ENCODE results near the gene COLGALT1. TPM values are rescaled to one million over a fixed set of nuclear protein-coding genes. Genes with fewer than 3 reads are reported as not detected.

Gene COLGALT1
- total RNA-seq = 68.4 and 102 TPM in 2 replicates

DNA sequence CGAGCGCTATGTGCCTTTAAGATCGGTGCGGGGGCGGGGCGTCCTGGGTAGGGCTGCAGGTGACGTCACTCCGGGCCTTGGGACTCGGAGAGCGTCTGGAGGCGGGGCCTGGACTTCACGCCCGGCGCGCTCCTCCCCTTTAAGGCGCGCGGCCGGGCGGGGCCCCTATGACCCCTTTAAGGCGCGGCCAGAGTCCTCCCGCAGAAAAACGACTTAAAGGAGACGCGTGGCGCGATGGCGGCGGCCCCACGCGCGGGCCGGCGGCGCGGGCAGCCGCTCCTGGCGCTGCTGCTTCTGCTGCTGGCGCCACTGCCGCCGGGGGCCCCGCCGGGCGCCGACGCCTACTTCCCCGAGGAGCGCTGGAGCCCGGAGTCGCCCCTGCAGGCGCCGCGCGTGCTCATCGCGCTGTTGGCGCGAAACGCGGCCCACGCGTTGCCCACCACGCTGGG is at the start of gene COLGALT1:
Gene COLGALT1, plus strand, starts transcription at position 170 of the 449 bp plus-strand sequence. Its CDS starts 65 bp downstream, at position 235.

Other genes starting within 250 kb of the COLGALT1 start
- gene MRPL34, start 249.8 kb upstream of the COLGALT1 start, total RNA-seq = 42.2 and 55.4 TPM in 2 replicates
- gene DDA1, start 246.1 kb upstream of the COLGALT1 start, total RNA-seq = 15.0 and 38.4 TPM in 2 replicates
- 3.4 and 7.6 TPM in 2 replicates for gene ANO8, start 220.8 kb upstream of the COLGALT1 start, total RNA-seq
- 20.8 and 25.2 TPM in 2 replicates for gene GTPBP3, start 218.1 kb upstream of the COLGALT1 start, total RNA-seq
- not detected in 2 replicates for gene PLVAP, start 178.3 kb upstream of the COLGALT1 start, total RNA-seq
- gene CCDC194, start 161.5 kb upstream of the COLGALT1 start, total RNA-seq = 0.07 TPM in 1 of 2 replicates, not detected in the other
- 1.7 and 34.3 TPM in 2 replicates for gene BST2, start 150.0 kb upstream of the COLGALT1 start, total RNA-seq
- gene MVB12A, start 135.6 kb upstream of the COLGALT1 start, total RNA-seq = 21.4 and 21.9 TPM in 2 replicates
- gene TMEM221, start 107.0 kb upstream of the COLGALT1 start, total RNA-seq = 0.21 TPM in 1 of 2 replicates, not detected in the other
- not detected in 2 replicates for gene NXNL1, start 94.7 kb upstream of the COLGALT1 start, total RNA-seq
- gene SLC27A1, start 85.1 kb upstream of the COLGALT1 start, total RNA-seq = 6.5 and 19.6 TPM in 2 replicates
- 42.0 and 66.7 TPM in 2 replicates for gene PGLS, start 44.0 kb upstream of the COLGALT1 start, total RNA-seq
- gene UNC13A, start 132.7 kb downstream of the COLGALT1 start, total RNA-seq = under 0.01 and 0.14 TPM in 2 replicates
- gene MAP1S, start 163.8 kb downstream of the COLGALT1 start, total RNA-seq = 12.3 and 29.0 TPM in 2 replicates
- gene FCHO1, start 195.8 kb downstream of the COLGALT1 start, total RNA-seq = 0.68 and 1.00 TPM in 2 replicates
- 9.1 and 12.6 TPM in 2 replicates for gene B3GNT3, start 239.5 kb downstream of the COLGALT1 start, total RNA-seq